IPS DF 4.7 (cell line): Measurements from ENCODE around the gene S100A12.
"Not testable (repeated sequence)": the region's sequence is repeated elsewhere in the genome, so short reads cannot be mapped to it uniquely, and the experiment has no call there.

Source experiments
- DNase-seq: peaks from one replicate; pipeline ENCODE4 v3.0.0-alpha.2; 2013; ENCODE audit warnings: low spot score; ENCODE audit errors: extremely low read depth

Gene S100A12

DNA sequence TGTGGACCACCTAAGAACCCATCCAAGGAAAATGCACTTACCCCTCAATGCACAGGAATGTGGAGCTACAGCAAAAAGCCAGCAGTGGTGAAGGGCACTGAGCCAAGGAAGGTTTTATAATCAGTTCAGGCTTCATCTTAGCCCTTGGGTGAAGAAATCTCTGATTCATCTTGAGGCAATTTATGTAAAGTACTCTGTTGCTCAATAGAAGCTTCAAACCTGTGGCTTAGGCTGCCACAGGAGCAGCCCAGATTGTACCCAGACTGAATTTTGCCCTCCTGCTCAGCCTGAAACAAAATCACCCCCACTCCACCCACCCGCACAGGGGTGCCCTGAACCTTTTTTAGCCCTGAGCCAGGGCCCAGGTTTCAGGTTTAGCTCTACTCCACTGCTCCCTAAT, at the start of gene S100A12:
Gene S100A12, minus strand, starts transcription at position 111 of the 400 bp plus-strand sequence. CDS start 1,029 bp downstream, outside the sequence.
- DNase-seq, result no peak

DNA sequence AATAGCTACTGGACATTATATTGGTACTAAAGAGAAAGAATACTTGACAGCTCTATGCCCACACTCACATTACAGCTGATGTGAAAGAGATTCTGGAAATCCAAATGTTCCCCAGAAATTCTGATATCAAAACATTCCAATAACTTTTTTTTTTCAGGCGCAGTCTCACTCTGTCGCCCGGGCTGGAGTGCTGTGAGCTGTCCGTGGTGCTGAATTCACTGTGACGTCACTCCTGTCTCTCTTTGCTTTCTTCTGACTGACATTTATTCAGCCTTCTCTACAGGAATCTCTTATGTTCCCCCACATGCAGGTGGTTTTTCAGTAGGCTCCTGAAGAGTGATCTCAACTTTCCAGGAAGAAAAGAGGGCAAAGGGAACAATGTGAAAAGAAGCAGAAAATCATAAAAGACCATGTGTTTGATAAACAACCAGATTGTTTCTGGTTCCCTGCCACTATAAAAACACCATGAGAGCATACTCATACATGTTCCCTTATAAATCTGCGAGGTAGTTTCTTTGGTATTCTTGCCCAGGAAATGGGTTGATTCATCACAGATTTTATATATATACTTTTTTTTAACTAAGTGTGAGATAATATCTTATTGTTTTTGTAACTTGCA, 47.1 kb upstream of the S100A12 start:
- DNase-seq, result no peak

DNA sequence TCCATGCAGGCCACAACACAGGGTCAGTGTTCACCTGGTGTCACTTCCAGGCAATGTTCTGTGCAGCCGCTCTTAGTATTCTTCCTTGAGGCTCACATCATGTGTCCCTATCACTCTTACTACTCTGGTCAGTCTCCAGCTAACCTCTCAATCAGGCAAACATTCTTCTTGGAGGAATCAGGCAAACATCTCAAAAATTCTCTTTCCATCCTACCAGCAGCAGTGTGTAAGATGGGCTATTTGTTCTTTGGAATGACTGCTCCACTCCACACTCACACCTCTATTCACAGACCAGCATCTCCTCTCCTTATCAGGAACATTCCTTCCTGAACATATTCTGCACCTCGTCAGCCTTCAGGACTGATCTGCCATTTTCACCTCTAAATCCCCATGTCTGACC, 44.9 kb upstream of the S100A12 start:
- DNase-seq, result no peak

DNA sequence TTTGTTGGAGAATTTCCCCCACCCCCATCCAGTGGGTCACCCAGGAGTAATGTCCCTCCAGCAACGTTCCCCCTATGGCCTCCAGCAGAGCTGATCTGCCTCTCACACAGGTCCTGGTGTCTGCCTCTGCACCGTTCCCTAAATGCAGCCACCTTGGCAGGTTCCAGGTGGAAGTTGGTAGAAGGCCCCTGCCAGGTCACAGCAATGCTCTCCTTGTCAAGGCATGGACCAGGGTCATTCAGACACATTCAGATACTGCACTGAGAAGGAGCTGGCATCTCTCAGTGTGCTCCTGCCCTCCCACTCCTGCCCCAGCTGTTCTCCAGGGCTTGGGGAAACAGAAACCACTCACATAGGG, 44.0 kb upstream of the S100A12 start:
- not testable (repeated sequence) for DNase-seq

DNA sequence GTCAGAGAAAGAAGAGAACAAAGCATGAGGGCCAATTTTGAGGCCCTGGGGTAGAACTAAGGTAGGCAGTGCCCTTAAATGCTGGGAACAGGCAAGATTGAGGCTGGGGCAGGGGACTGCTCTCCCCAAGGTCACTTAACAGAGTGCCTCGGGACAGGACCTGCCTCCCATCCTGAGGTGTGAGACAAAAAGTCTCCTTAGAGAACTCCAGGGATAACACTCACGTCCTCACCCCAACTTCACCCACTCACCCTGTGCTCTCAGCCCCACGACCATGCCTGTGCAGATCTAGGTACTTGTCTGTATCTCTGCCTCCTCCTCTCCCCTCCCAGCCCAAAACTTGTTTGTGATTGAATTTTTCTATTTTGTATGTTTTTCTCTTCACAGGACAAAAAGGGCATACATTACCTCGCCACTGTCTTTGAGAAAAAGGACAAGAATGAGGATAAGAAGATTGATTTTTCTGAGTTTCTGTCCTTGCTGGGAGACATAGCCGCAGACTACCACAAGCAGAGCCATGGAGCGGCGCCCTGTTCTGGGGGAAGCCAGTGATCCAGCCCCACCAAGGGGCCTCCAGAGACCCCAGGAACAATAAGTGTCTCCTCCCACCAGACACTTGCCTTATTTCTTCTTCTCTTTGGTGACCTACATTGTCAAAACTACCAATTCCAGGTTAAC, 43.5 kb upstream of the S100A12 start:
- DNase-seq, result not testable (repeated sequence)

DNA sequence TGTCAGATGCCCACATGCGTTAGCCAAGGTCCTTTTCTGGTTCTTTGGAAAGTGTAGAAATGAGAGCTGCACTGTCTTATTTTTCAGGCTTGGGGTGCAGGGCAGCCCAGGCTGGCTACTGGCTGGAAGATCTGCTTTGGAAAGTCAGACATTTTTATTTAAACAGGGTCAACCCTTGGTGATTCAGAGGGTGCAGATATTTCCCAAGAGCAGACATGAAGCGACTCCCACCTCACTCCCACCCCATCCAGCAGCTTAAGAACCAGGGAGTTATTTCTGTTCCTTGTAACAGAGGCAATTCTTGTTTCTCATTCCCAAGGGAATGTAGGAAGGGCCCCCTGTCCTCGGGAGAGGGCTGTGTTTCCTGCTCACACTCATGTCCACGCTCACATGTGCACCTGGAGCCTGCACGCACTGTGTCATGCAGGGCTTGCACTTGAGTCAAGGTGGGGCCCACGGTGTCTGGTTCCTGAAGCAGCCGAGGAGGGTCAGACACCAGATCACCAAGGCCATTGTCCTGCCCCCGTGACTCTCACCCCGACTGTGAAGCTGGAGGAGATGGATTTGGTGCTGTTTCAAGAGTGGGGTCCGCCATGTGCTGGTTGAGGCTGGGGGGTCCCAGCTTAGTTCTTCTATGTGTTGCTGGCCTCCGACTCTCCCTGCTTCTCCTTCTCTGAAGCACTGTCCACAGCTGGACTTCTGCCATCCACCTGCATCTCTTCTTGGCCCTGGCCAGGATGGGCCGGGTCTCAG, 41.9 kb upstream of the S100A12 start:
- no peak for DNase-seq

DNA sequence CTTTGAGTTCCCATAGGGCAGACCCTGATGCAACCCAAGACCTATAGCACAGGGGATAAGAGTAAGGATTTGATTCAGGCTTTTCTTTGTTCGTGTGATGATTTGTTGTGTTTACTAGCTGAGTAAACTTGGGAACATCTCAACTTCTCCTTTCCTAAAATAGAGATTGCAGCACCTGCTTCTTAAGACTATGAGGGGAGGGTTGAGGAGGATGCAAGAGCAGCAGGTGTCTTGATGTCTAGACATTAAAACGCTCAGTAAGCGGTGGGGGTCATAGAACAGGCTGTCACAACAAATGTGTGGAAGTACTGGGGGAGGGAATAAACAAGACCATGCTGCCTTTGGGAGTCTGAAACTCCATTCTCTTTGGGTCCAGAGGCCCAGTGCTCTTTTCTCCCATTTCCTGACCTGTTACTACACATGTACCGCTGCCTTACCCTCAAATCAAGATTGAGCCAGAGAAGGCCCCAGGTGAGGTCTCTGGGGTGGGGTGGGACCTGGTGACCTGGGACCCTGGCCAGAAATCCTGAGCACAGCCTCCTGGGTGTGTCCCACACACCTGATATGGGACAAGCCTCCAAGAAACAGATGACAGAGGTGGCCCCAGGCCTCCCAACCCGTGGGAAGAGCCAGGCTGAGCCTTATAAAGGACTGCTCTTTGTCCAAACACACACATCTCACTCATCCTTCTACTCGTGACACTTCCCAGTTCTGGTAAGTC, 40.6 kb upstream of the S100A12 start, which contains the start of gene S100A7A:
Gene S100A7A, plus strand, starts transcription at position 671 of the 721 bp plus-strand sequence. CDS start 1,563 bp downstream, outside the sequence.
- DNase-seq, result no peak

DNA sequence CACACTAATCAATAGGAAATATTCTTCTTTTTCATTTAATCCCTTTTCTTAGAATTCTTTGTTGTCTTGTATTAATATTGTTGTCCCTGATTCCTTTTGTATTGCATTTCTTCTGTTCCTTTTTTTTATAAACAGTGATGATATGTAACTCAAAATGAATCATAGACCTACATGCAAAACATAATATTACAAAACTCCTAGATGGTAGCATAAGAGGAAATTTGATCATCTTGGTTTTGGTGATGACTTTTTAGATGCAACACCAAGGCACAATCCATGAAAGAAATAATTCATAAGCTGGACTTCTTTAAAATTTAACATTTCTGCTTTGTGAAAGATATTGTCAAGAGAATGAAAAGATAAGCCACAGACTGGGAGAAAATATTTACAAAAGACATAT, 38.5 kb upstream of the S100A12 start:
- not testable (repeated sequence) for DNase-seq

DNA sequence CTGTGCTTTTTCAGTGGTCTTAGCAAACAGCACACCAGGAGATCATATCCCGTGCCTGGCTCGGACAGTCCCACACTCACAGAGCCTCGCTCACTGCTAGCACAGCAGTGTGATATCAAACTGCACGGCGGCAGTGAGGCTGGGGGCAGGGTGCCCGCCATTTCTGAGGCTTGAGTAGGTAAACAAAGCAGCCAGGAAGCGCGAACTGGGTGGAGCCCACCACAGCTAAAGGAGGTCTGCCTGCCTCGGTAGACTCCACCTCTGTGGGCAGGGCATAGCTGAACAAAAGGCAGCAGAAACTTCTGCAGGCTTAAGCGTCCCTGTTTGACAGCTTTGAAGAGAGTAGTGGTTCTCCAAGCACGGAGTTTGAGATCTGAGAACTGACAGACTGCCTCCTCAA, 31.9 kb upstream of the S100A12 start:
- DNase-seq, result not testable (repeated sequence)

DNA sequence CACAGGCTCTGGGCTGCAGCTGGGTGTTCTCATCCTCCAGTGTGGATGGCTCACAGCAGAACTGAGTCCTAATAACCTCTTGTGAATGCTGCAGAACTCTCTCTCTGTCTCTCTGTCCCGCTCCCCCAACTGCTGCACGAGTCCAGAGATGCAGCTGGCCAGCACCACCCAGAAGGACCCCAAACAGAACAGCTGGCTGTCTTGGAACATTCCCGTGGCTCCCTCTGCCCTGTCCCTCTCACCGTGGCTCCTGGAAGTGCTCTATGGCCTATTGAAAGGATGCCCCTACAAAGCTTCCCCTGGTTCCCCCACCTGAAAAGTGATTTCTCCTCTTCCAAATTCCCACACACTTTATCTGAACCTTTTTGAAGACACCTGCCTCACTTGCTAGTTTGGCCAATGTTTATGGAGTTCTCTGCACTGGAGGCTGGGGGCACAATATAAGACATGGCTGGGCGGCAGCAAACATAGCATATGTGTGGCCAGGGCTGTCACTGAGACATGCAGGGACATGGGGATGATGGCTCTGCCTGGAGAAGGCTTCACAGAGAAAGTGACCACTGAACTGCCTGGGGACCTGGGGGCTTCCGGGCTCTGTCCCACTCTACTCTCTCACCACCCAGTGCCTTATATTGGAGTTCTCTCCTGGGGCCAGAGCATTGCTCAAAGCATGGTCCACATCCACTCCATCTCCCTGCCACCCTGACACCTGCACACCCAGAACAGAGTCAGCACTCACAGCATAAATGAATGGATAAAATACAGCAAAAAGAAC, 30.6 kb upstream of the S100A12 start:
- not testable (repeated sequence) for DNase-seq

DNA sequence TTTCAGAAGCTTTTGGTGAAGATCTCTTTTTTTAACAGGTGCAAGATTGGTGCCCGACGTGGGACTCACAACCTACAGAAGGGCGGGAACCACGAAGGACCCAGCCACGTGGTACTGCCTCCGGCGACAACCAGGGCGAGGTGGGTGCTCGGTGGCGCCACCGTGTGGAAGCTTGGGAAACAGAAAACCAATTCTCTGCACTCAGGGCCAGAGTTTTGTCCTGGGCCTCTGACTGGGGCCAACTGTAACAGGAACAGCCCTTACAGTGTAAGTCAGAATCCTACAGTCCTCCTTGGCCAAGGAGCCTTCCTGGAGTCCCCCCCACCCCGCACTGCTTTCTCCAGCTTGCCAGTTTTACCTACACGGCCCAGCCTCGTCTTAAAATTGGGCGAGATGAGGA, 29.3 kb upstream of the S100A12 start:
- no peak for DNase-seq

DNA sequence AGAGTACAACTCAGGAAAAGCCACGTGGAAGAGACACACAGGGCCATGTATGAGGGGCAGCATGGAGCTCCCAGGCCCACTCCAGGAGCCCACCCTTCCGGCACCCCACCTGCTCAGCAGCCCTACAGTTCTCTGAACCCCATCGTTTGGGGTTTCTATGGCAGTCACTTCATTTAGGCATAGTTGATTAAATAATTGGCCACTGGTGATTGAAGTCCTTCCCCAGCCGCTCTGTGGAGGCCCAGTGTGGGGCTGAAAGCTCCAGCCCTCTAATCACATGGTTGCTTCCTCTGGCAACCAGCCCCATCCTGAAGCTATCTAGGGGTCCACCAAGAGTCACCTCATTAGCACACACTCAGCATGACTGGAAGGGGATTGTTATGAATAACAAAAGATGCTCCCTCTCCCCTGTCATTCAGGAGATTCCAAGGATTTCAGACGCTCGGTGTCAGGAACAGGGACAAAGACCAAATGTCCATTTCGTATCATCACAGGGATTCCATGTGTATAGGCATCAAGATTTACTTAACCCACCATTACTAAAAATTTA, 28.7 kb upstream of the S100A12 start:
- no peak for DNase-seq

DNA sequence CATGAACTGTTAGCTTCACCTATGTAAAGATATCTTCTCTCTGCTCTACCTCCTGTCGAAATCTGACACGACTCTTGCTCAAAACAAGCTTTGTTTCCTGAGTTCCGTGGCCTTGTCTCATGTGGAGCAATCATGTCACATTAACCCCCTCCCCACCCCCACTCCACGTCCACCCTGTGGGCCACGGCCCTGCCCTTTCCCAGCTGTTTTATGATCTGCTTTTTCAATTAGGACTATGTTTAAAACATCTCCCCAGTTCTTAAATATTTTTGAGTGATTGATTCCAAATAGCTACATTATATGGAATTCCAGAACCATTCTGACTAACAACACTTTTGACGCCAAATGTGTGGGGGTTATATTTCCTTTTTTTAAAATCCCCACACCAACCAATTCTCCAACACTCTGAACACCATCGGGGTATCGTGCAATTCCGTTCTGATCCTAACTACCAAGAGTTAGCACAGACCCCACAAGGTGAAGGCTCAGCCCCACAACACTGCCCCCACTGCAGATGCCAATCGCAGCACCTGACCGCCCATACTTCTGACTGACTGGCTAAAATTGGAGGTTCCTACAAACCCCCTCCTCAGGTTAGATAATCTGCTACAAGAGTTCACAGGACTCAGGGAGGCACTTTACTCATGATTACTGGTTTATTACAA, 28.1 kb upstream of the S100A12 start:
- no peak for DNase-seq

DNA sequence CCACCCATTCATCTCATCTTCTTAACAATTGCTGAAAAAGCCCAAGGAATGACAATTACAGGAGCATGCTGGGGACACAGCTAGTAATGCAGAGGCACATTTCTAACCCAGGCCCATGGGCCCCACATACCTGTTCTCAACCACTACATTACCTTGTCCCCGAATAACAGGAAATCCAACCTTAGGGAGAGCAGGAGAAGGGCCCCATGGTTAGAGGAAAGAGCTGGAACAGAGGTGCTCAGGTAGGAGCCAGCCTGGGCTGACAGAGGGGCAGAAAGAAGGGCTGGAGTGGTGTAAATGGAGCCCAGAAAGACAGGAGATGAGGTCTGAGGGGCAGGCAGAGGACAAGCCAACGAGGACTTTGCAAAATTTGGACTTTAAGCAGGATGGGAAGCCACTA, 26.8 kb upstream of the S100A12 start:
- no peak for DNase-seq

DNA sequence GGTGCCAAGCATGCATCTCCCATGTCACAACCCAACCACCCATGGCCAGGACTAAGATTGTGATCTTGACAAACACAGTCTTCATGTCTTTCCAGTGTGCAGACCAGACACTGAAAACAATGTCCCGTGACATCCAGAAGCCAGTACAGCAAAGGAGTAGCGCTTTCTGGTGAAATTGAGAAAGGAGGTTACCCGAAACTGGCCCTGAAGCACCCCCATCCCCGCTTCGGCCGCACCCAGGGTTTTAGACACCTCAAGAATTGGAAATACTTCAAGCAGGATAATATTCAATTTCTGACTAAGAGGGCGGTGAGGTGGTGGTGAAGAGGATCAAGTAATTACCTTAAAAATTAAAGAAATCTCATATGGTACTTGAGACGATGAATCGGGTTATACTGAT, 26.0 kb upstream of the S100A12 start:
- DNase-seq, result no peak

DNA sequence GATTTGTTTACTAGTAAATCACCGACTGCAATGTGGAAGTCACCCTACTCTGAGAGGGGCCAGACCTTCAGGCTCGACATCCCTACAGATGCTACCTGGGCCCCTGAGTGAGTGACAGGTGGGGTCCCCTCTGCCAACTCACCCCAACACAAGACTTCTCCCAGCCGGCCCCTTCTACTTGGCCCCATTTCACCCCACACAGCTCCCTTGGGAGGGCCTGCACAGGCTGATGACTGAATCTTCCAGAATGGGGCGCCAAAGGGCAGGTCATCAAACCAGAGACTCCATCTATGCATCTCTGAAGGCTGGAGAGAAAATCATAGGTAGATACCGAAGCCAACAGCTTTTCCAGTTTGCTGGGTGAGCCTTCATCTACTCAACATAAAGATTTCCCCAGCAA, 24.8 kb upstream of the S100A12 start:
- DNase-seq, result no peak

DNA sequence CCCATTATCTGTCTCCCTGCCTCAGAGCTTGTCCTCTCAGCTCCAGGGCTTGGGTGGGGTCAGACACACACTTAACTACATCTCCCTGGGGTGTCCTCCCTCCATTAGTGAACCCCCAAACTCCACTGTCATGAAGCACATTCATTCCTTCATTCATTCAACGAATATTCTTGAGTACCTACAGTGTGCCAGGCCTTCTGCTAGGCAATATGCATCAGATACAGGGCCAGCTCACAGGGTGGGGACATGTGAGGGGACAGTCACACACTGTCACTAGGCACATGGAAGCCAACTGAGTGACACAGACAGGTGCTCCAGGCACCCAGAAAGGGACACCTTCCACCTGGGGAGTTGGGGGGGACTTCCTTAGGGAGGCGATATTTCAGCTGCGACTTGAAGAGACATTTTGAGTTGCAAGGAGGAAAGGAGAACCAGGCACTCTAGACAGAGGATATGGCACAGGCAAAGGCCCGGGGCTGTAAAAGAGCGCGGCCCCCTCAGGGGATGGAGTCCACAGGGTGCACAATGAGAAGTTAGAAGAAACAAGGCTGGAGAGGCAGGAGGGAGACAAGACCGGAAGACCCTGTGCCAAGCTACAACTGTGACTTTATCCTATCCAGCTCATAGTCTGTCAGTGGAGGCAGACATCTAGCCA, 24.1 kb upstream of the S100A12 start:
- no peak for DNase-seq

DNA sequence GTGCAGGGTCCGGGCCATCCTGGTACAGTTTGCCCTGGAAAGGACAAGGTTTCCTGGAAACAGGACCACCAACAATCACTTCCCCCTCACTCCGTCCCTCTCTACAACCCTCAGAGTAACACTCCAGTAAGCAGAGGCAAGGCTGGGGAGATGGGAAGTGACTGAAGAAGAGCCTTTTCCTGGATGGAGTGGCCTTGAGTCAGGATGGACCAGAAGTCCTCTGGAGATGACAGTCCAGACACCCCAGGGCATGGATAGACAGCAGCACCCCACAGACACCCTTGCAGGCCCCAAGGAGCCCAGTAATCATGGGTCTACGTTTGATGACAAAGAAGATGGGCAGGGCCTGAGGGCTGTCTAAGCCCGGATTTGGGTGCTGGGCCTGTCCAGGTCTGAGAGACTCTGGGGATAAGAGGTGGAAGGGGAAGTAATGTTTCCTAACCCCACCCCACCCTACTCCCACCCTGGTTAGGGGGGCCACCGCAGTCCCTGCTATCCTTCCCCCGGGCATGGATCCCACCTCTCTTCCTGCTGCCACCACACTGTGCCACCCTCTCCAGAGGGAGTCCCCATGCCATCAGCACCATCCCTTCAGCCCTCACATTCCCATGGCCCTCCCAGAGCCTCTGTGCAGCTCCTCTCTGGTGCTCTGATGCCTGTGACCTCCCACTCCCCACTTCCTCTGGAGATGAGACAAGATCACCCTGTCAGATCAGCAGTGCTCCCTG, 22.7 kb upstream of the S100A12 start:
- DNase-seq, result no peak
